Measurements from ENCODE around the gene CCDC88C. TPM values are rescaled to one million over a fixed set of nuclear protein-coding genes. Genes with fewer than 3 reads are reported as not detected.

CCDC88C gene
- total RNA-seq, 6 experiments from 2014 or later, result 0.09 to 0.61 (median 0.19) TPM; not detected in 3

GRCh38 chr14:91295851-91296796, 121.5 kb downstream of the CCDC88C start:
- no peak for TF ChIP-seq CTCF (IDR thresholded peaks at IDR 0.05)
- H3K36me3 Mint-ChIP-seq (ENCODE audit: low read depth), result no peaks in the 10 kb centered on the region

GRCh38 chr14:91295276-91295845, 122.3 kb downstream of the CCDC88C start:
- Mint-ChIP-seq H3K27me3 (ENCODE audit: insufficient read depth) (peaks cover 22% of the 10 kb centered on the region), H3K4me3 (no peak overlapping the region), H3K9me3 (no peaks in the 10 kb centered on the region), H3K36me3 (ENCODE audit: low read depth) (no peaks in the 10 kb centered on the region), H3K4me1 (ENCODE audit: low read depth) (peaks cover 4% of the 10 kb centered on the region), H3K27ac (no peak overlapping the region)
- no peak for TF ChIP-seq CTCF (IDR thresholded peaks at IDR 0.05)
- DNase-seq, result no peak

More at GRCh38 chr14:91295851-91296796, 121.5 kb downstream of the CCDC88C start:
- H3K4me3 Mint-ChIP-seq, result no peak overlapping the region
- H3K27me3 Mint-ChIP-seq (ENCODE audit: insufficient read depth), result peaks cover 26% of the 10 kb centered on the region
- H3K4me1 Mint-ChIP-seq (ENCODE audit: low read depth), result peaks cover 10% of the 10 kb centered on the region
- no peaks in the 10 kb centered on the region for H3K9me3 Mint-ChIP-seq
- no peak overlapping the region for H3K27ac Mint-ChIP-seq
- DNase-seq, result no peak

- H3K4me1 Mint-ChIP-seq (ENCODE audit: low read depth), result no peaks in the 10 kb centered on the region
- no peak for DNase-seq
- H3K4me3 Mint-ChIP-seq, result no peak overlapping the region
- TF ChIP-seq CTCF (IDR thresholded peaks at IDR 0.05), result no peak
- no peaks in the 10 kb centered on the region for H3K9me3 Mint-ChIP-seq
- H3K36me3 Mint-ChIP-seq (ENCODE audit: low read depth), result no peaks in the 10 kb centered on the region
- no peak overlapping the region for H3K27ac Mint-ChIP-seq
- peaks cover 23% of the 10 kb centered on the region for H3K27me3 Mint-ChIP-seq (ENCODE audit: insufficient read depth)
Observed at GRCh38 chr14:91294153-91294552, 123.5 kb downstream of the CCDC88C start.

- H3K27ac Mint-ChIP-seq, result no peak overlapping the region
- no peaks in the 10 kb centered on the region for H3K9me3 Mint-ChIP-seq
- no peak for DNase-seq
- no peaks in the 10 kb centered on the region for H3K36me3 Mint-ChIP-seq (ENCODE audit: low read depth)
- H3K27me3 Mint-ChIP-seq (ENCODE audit: insufficient read depth), result peaks cover 23% of the 10 kb centered on the region
- no peak overlapping the region for H3K4me3 Mint-ChIP-seq
- TF ChIP-seq CTCF (IDR thresholded peaks at IDR 0.05), result no peak
- no peaks in the 10 kb centered on the region for H3K4me1 Mint-ChIP-seq (ENCODE audit: low read depth)
Observed at GRCh38 chr14:91293281-91293680, 124.3 kb downstream of the CCDC88C start.

GRCh38 chr14:91292491-91292890, 125.1 kb downstream of the CCDC88C start:
- H3K4me1 Mint-ChIP-seq (ENCODE audit: low read depth), result no peaks in the 10 kb centered on the region
- no peak overlapping the region for H3K4me3 Mint-ChIP-seq
- TF ChIP-seq CTCF (IDR thresholded peaks at IDR 0.05), result no peak
- no peaks in the 10 kb centered on the region for H3K9me3 Mint-ChIP-seq
- peaks cover 22% of the 10 kb centered on the region for H3K27me3 Mint-ChIP-seq (ENCODE audit: insufficient read depth)
- no peaks in the 10 kb centered on the region for H3K36me3 Mint-ChIP-seq (ENCODE audit: low read depth)
- H3K27ac Mint-ChIP-seq, result no peak overlapping the region
- no peak for DNase-seq

Data from HFFc6 (cell line).